ENCODE results near the gene DDX49.

Gene DDX49

GRCh38 chr19:18919086-18919899 lies at the start of gene DDX49, which contains the start of gene COPE:
Gene DDX49 (plus strand): TSS chr19:18919715. CDS start chr19:18919742, 27 bp downstream.
Gene COPE (minus strand): TSS chr19:18919387. CDS start chr19:18919348, 39 bp downstream.
- peak; percentile 95 for DNase-seq (ENCODE audit: low spot score)

DNA sequence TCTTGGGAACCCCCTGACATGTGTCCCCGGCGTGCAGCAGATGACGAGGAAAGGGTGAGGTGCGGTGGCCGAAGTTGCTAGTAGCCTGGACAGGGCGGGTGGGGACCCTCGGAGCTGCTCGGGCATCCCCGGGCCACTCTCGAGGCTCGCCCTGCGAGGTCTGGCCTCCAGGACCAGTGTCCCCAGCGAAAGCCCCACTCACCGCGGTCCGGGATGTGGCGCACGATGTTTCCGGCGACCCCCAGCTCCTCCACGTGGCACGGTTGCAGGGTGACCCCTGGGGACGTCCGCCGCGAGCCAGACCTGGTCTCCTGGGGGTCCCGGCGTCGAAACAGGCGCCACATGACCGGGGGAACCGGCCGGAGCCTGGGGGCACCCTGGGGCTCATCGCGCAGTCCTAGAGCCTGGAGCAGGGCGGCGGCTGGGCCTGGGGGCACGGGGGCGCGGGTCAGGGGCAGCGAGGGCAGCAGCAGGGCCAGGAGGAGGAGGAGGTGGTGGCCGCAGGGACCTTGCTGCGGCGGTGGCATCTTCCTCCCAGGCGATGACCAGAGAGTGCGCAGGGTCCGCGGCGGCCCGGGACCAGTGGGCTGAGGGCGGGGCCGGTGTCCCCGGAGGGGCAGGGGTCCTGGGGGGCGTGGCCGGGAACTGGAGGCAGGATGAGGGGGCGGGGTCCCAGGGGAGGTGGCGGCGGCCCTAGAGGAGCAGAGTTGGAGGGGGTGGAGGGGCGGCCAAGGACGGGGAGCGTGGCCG lies 49.6 kb upstream of the DDX49 start:
- DNase-seq (ENCODE audit: low spot score), result no peak

GRCh38 chr19:18870531-18871172 lies 48.9 kb upstream of the DDX49 start:
- DNase-seq (ENCODE audit: low spot score), result no peak

DNA sequence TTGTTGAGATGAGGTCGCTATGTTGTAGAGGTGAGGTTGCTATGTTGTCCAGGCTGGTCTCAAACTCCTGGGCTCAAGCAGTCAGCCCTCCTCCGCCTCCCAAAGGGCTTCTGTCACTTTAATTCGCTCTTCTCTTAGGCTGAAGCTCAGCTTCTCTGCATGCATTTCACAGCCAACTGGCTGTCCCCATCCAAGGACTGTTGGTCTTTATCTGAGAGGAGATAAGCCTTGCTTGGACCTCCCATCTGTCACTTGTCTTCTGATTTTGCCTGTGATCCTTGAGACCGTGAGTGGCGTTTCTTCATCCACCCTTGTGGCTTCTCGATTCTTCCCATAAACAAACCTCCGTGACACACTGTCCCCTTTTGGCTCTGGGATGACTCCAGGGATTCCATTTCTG lies 48.0 kb upstream of the DDX49 start:
- peak; percentile 67 for DNase-seq (ENCODE audit: low spot score)

DNA sequence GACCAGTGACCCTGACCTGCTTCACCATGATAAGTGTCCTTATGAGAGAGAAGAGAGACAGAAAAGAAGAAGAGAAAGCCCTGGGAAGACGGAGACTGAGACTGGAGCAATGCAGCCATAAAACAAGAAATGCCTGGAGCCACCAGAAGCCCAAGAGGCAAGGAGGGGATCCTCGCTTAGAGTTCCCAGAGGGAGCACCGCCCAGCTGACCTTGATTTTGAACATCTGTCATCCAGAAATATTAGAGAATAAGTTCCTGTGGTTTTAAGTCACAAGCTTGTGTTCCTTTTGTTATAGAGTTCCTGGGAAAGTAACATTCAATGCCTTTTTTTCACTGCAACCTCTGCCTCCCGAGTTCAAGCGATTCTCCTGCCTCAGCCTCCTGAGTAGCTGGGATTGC lies 43.8 kb upstream of the DDX49 start:
- DNase-seq (ENCODE audit: low spot score), result no peak

DNA sequence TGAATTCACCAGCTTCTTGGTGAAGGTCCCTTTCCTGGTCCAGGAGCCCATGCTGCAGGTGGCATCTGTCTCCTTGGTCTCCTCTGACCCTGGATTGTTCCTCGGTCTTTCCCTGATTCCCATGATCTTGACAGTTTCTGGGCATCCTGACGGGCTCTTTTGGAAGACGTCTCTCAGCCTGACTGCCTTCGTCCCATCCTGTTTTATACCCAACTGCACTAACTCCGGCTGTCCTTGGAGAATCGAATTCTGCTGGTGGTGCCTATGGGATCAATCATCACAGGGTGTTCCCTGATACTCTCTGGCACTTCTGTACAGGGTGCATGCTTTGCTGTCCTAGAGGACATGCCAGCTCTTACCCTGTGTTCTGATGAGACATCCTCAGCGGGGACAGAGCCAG lies 42.6 kb upstream of the DDX49 start:
- DNase-seq (ENCODE audit: low spot score), result no peak

DNA sequence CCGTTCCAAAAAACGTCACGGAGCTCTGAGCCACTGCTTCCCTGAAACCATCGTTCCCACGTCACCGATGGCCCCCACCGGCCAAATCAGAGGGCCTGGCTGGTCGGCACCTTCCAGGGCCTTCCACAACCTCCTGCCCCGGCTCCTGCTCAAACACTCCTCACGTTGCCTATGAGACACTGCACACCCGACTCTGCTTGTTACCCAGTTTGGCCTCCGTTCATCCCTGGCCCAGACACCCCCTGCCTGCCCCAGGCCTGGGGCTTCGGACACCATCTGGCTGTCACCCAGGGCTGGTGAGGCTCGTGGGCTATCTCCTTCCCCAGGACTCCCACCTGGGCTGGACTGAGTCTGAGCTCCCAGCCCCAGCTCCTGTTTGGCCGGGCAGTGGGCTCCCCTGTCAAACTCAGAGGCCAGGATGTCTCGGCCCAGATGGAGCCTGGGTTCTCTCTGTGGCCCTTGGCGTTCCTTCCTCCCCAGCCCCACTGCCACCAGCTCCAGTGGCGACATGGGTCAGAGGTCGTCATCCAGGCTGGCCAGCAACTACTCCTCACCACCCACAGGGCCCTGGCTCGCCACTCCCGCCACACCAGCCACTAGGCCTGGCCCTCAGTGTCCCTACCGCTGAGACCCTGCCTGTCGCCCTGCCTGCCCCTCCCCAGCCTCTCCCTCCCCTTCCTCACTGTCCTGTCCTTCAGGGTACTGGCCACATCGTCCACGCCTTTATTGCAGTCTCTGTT lies 41.3 kb upstream of the DDX49 start:
- no peak for DNase-seq (ENCODE audit: low spot score)

GRCh38 chr19:18878858-18879578 lies 40.5 kb upstream of the DDX49 start:
- DNase-seq (ENCODE audit: low spot score), result no peak

- DNase-seq (ENCODE audit: low spot score), result peak; percentile 71
Measured at GRCh38 chr19:18879579-18880373, 39.7 kb upstream of the DDX49 start.

DNA sequence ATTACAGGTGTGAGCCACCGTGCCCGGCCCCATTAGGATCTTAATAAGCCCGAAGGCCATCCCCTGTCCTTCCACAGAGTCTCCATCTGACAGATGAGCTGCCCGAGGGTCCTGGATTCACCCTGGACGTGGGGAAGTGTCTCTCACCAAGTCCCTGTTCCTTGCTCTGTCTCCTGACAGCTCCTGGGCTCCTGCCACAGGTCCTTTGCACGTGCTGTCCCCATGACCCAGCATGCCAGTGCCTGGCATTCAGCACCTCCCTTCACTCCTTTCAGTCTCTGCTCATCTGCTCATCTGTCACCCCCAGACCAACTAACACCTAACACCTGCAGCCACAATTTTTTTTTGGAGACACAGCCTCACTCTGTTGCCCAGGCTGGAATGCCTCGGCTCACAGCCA lies 38.0 kb upstream of the DDX49 start:
- DNase-seq (ENCODE audit: low spot score), result no peak

- no peak for DNase-seq (ENCODE audit: low spot score)
Measured at GRCh38 chr19:18883526-18884304, 35.8 kb upstream of the DDX49 start.

- no peak for DNase-seq (ENCODE audit: low spot score)
Measured at GRCh38 chr19:18886972-18887371, 32.5 kb upstream of the DDX49 start.

- DNase-seq (ENCODE audit: low spot score), result no peak
Measured at GRCh38 chr19:18889949-18890745, 29.4 kb upstream of the DDX49 start.

- no peak for DNase-seq (ENCODE audit: low spot score)
Measured at GRCh38 chr19:18893587-18894253, 25.8 kb upstream of the DDX49 start.

GRCh38 chr19:18894254-18895037 lies 25.1 kb upstream of the DDX49 start:
- DNase-seq (ENCODE audit: low spot score), result peak; percentile 92

GRCh38 chr19:18895038-18895823 lies 24.3 kb upstream of the DDX49 start:
- peak; percentile 80 for DNase-seq (ENCODE audit: low spot score)
